ENCODE results near the gene P2RY2. TPM values are rescaled to one million over a fixed set of nuclear protein-coding genes. Genes with fewer than 3 reads are reported as not detected.
A peak's percentile ranks its signal among the peaks of the same experiment; 100 is the strongest.

P2RY2 gene
- total RNA-seq, 2 experiments from 2014 or later = not detected

GRCh38 chr11:73258104-73259035 is 40.3 kb downstream of the P2RY2 start:
- DNase-seq (peak in 1 of 14 experiments; percentile 19), ATAC-seq (ENCODE audit: poor library complexity) (no peak)
- H3K4me3 ChIP-seq (ENCODE audit: low read length) = no peak overlapping the region
- ChIA-PET POLR2A (no interaction called here), CTCF (interaction anchor here (0.6 to 1.3 kb wide), 2 partner anchors 16 to 529 kb away, joined by 3 read pairs; no protein-coding TSS in a partner anchor)
- no peaks in the 10 kb centered on the region for H3K36me3 ChIP-seq (ENCODE audit: insufficient read depth, low read length)
- Mint-ChIP-seq H3K27ac (no peak overlapping the region), H3K9me3 (no peaks in the 10 kb centered on the region), H3K36me3 (ENCODE audit: low read depth) (no peaks in the 10 kb centered on the region), H3K27me3 (peaks cover 16% of the 10 kb centered on the region), H3K4me3 (no peak overlapping the region), H3K4me1 (ENCODE audit: low read depth) (no peaks in the 10 kb centered on the region)
- no peaks in the 10 kb centered on the region for H3K4me1 ChIP-seq (ENCODE audit: insufficient read depth, low read length)
- no peak for TF ChIP-seq CTCF (IDR thresholded peaks at IDR 0.05)
- intact Hi-C loops (cut with DNase I, micrococcal nuclease) = no loop called here
- peaks cover 1 to 7% of the 10 kb centered on the region in 2 experiments for H3K27me3 ChIP-seq (ENCODE audit: control insufficient read depth in 1 of 2, insufficient read depth in 2 of 2, low read length in 2 of 2)
- no peak overlapping the region for H3K27ac ChIP-seq (ENCODE audit: low read depth in 1 of 2, low read length in 2 of 2)
- no peaks in the 10 kb centered on the region for H3K9me3 ChIP-seq (ENCODE audit: control insufficient read depth in 1 of 2, insufficient read depth in 1 of 2, low read length in 2 of 2)

- H3K27ac Mint-ChIP-seq = no peak overlapping the region
- Histone ChIP-seq H3K36me3 (ENCODE audit: insufficient read depth, low read length) (no peaks in the 10 kb centered on the region), H3K4me3 (ENCODE audit: low read length) (no peak overlapping the region), H3K27ac (ENCODE audit: low read depth in 1 of 2, low read length in 2 of 2) (no peak overlapping the region), H3K4me1 (ENCODE audit: insufficient read depth, low read length) (no peaks in the 10 kb centered on the region), H3K9me3 (ENCODE audit: control insufficient read depth in 1 of 2, insufficient read depth in 1 of 2, low read length in 2 of 2) (peaks cover 0 to 4% of the 10 kb centered on the region in 2 experiments), H3K27me3 (ENCODE audit: control insufficient read depth in 1 of 2, insufficient read depth in 2 of 2, low read length in 2 of 2) (peaks cover 12 to 17% of the 10 kb centered on the region in 2 experiments)
- POLR2A ChIA-PET = no interaction called here
- peak in 1 of 14 experiments; percentile 14 for DNase-seq
- H3K36me3 Mint-ChIP-seq (ENCODE audit: low read depth) = no peaks in the 10 kb centered on the region
- peaks cover 21% of the 10 kb centered on the region for H3K27me3 Mint-ChIP-seq
- CTCF ChIA-PET = no interaction called here
- H3K4me1 Mint-ChIP-seq (ENCODE audit: low read depth) = no peaks in the 10 kb centered on the region
- TF ChIP-seq CTCF (IDR thresholded peaks at IDR 0.05) = no peak
- H3K9me3 Mint-ChIP-seq = no peaks in the 10 kb centered on the region
- H3K4me3 Mint-ChIP-seq = no peak overlapping the region
- intact Hi-C loops (cut with DNase I, micrococcal nuclease) = no loop called here
- ATAC-seq (ENCODE audit: poor library complexity) = no peak
Measured at GRCh38 chr11:73259406-73260126, 41.5 kb downstream of the P2RY2 start.

- ATAC-seq (ENCODE audit: poor library complexity) (no peak), DNase-seq (peak in 1 of 14 experiments; percentile 24)
- Mint-ChIP-seq H3K9me3 (no peaks in the 10 kb centered on the region), H3K27me3 (peaks cover 26% of the 10 kb centered on the region), H3K27ac (no peak overlapping the region), H3K4me3 (no peak overlapping the region), H3K4me1 (ENCODE audit: low read depth) (no peaks in the 10 kb centered on the region), H3K36me3 (ENCODE audit: low read depth) (no peaks in the 10 kb centered on the region)
- Histone ChIP-seq H3K4me3 (ENCODE audit: low read length) (no peak overlapping the region), H3K27ac (ENCODE audit: low read depth in 1 of 2, low read length in 2 of 2) (no peak overlapping the region), H3K9me3 (ENCODE audit: control insufficient read depth in 1 of 2, insufficient read depth in 1 of 2, low read length in 2 of 2) (peaks cover 0 to 5% of the 10 kb centered on the region in 2 experiments), H3K36me3 (ENCODE audit: insufficient read depth, low read length) (no peaks in the 10 kb centered on the region), H3K27me3 (ENCODE audit: control insufficient read depth in 1 of 2, insufficient read depth in 2 of 2, low read length in 2 of 2) (peaks cover 17 to 19% of the 10 kb centered on the region in 2 experiments), H3K4me1 (ENCODE audit: insufficient read depth, low read length) (no peaks in the 10 kb centered on the region)
- ChIA-PET POLR2A (no interaction called here), CTCF (no interaction called here)
- no peak for TF ChIP-seq CTCF (IDR thresholded peaks at IDR 0.05)
- intact Hi-C loops (cut with DNase I, micrococcal nuclease) = no loop called here
Measured at GRCh38 chr11:73260127-73260457, 42.0 kb downstream of the P2RY2 start.
